HL-60 (cell line): ENCODE results near the gene NTN1.

Experiments used
- DNase-seq, 2 experiments: peaks; one replicate each; pipeline ENCODE4 v3.0.0-alpha.2; 2010 to 2020; ENCODE audit warnings: low read depth in 1 of 2, low spot score in 1 of 2
- H3K27ac ChIP-seq: fragments of 250-450 bp; sonication (Bioruptor Pico); replicated peaks from 2 replicates; pipeline ENCODE4 v1.5.1; 2020; ENCODE audit warnings: mild to moderate bottlenecking, moderate library complexity
- H3K27me3 ChIP-seq: fragments of 250-450 bp; sonication (Bioruptor Pico); 2 replicates; pipeline ENCODE4 v1.5.1; 2021; ENCODE audit warnings: mild to moderate bottlenecking, moderate library complexity; ENCODE audit not compliant: insufficient read depth, poor library complexity, severe bottlenecking
- H3K4me3 ChIP-seq: replicated peaks from 2 replicates; pipeline ENCODE4 v1.5.1; 2011; ENCODE audit warnings: mild to moderate bottlenecking, control low read depth, low read length; ENCODE audit not compliant: insufficient read depth
- GABPA ChIP-seq: IDR thresholded peaks from 2 replicates; pipeline ENCODE4 v1.6.1; 2012; ENCODE audit warnings: low read depth
- POLR2AphosphoS5 ChIP-seq: IDR thresholded peaks from 2 replicates; pipeline ENCODE4 v1.6.1; 2012; ENCODE audit warnings: low read depth
- SPI1 ChIP-seq: IDR thresholded peaks from 2 replicates; pipeline ENCODE4 v1.6.1; 2012; ENCODE audit warnings: low read depth, mild to moderate bottlenecking, borderline replicate concordance
- TF ChIP-seq, protein P1 (sequence below): IDR thresholded peaks from 2 replicates; pipeline ENCODE4 v1.6.1; 2012; ENCODE audit warnings: low read depth; ENCODE audit not compliant: insufficient replicate concordance
- TF ChIP-seq, protein P2 (sequence below): IDR thresholded peaks from one replicate; pipeline ENCODE4 v1.5.1; 2011; ENCODE audit warnings: low read length, control low read depth, inconsistent platforms; ENCODE audit not compliant: insufficient read depth

The NTN1 gene

DNA sequence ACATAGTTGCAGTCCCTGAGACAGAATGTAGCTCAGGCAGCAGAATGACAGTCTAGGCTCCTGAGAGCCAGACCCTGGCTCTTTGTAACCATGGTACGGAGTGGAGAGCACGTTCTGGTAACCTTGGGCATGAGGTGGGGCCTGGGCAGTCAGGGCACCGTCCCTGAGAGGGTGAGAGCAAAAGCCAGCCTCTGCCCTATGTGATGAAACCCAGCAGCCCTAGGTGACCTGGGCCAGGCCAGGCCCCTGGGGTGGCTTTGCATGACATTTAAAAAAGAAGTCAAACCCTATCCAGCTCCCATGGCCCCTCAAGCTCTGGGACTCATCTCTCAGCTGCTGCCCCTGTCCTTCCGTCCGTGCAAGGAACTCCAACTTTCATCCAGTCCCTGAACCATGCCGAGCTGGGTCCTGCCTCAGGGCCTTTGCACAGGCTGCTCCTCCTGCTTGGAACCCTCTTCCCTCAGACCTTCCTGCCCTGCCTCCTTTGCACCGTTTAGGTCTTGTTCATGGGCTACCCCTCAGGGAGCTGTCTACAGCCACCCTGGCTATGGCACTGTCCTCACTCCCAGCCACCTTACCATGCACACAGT lies 188.6 kb downstream of the NTN1 start:
- H3K4me3 ChIP-seq: no peak overlapping the region
- H3K27me3 ChIP-seq: no peaks in the 10 kb centered on the region
- no peak for DNase-seq
- no peak overlapping the region for H3K27ac ChIP-seq
- TF ChIP-seq SPI1 (no peak), POLR2AphosphoS5 (no peak)
- TF ChIP-seq, protein P1, sequence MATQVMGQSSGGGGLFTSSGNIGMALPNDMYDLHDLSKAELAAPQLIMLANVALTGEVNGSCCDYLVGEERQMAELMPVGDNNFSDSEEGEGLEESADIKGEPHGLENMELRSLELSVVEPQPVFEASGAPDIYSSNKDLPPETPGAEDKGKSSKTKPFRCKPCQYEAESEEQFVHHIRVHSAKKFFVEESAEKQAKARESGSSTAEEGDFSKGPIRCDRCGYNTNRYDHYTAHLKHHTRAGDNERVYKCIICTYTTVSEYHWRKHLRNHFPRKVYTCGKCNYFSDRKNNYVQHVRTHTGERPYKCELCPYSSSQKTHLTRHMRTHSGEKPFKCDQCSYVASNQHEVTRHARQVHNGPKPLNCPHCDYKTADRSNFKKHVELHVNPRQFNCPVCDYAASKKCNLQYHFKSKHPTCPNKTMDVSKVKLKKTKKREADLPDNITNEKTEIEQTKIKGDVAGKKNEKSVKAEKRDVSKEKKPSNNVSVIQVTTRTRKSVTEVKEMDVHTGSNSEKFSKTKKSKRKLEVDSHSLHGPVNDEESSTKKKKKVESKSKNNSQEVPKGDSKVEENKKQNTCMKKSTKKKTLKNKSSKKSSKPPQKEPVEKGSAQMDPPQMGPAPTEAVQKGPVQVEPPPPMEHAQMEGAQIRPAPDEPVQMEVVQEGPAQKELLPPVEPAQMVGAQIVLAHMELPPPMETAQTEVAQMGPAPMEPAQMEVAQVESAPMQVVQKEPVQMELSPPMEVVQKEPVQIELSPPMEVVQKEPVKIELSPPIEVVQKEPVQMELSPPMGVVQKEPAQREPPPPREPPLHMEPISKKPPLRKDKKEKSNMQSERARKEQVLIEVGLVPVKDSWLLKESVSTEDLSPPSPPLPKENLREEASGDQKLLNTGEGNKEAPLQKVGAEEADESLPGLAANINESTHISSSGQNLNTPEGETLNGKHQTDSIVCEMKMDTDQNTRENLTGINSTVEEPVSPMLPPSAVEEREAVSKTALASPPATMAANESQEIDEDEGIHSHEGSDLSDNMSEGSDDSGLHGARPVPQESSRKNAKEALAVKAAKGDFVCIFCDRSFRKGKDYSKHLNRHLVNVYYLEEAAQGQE: no peak

DNA sequence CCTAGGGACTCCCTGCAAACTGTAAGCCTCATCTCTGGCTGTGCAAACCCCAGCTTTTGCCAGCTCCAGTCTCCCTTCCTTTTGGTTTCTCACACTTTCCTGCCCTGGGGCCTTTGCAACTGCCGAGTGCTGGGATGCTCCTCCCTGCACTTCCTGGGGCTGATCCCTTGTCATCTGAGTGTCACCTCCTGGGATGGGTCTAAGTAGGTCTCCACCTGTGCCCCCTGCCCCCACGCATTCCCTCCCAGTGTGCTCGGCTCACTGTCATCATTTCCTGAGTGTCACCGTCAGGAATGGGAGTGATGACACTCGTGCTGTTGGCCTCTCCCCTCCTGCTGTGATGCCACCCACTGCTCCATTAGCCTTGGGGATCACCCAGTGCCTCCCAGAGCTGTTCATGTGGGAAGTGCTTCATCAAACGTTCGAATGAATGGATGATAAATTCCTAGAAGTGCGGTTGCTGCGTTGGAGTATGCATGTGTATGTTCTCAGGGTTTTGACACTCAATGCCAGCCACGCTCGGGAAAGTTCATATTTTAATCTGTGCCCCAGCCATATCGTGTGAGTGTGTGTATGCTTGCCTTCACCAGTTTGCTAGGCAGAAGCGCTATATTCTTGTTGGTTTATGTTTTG lies 189.9 kb downstream of the NTN1 start:
- TF ChIP-seq GABPA: no peak
- no peak for TF ChIP-seq SPI1
- TF ChIP-seq, protein P2, sequence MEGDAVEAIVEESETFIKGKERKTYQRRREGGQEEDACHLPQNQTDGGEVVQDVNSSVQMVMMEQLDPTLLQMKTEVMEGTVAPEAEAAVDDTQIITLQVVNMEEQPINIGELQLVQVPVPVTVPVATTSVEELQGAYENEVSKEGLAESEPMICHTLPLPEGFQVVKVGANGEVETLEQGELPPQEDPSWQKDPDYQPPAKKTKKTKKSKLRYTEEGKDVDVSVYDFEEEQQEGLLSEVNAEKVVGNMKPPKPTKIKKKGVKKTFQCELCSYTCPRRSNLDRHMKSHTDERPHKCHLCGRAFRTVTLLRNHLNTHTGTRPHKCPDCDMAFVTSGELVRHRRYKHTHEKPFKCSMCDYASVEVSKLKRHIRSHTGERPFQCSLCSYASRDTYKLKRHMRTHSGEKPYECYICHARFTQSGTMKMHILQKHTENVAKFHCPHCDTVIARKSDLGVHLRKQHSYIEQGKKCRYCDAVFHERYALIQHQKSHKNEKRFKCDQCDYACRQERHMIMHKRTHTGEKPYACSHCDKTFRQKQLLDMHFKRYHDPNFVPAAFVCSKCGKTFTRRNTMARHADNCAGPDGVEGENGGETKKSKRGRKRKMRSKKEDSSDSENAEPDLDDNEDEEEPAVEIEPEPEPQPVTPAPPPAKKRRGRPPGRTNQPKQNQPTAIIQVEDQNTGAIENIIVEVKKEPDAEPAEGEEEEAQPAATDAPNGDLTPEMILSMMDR: no peak
- TF ChIP-seq, protein P1: no peak
- TF ChIP-seq POLR2AphosphoS5: no peak
- no peaks in the 10 kb centered on the region for H3K27me3 ChIP-seq
- no peak overlapping the region for H3K4me3 ChIP-seq
- DNase-seq: no peak
- H3K27ac ChIP-seq: no peak overlapping the region

DNA sequence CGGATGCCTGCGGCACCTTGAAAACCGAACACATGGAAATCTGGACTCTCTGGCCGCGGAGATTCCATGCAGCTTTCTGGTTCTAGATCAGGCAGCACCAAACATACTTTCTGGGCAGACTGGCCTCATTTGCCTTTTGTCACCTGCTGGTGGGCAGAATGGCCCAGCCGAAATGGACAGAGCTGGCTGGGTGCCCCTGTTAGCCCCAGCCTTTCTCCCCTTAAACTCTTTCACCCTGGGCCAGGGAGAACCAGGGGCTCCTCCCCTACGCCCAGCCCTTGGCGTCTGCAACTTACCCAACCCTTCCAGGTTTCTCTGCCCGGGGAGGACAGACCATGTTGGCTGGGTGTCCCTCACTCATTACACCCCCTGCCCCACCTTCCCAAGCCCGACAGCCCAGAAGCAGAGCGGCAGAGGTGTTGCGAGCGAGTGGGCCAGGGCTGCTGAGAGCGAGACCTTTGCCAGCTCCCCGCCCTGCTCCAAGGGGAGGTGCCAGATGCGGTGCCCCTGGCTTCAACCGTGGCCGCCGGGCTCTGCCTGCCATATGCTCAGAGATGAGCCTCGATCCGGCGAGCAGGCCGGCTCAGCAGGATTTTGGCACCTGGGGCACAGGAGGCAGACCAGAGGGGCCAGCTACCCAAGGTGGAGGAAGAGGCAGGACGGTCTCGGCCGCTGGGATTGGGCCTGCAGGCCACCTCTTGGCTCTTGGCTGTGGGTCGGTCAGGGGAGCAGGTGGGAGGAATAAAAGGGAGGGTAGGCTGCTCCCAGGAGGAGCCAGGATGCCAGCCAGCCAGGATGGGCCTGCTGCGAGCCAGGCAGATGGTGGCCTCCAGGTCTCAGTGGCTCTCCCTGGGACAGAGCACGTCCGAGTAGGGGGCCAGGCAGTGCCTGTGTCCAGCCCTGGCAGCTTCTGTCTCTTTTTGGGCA lies 191.3 kb downstream of the NTN1 start:
- DNase-seq: no peak
- no peak overlapping the region for H3K4me3 ChIP-seq
- no peak for TF ChIP-seq SPI1
- TF ChIP-seq POLR2AphosphoS5: no peak
- no peak for TF ChIP-seq GABPA
- TF ChIP-seq, protein P1: no peak
- TF ChIP-seq, protein P2: no peak
- H3K27me3 ChIP-seq: no peaks in the 10 kb centered on the region
- H3K27ac ChIP-seq: no peak overlapping the region
